Transverse colon (tissue), 4 donors: Measurements from ENCODE around the gene UBFD1. TPM values are rescaled to one million over a fixed set of nuclear protein-coding genes. Genes with fewer than 3 reads are reported as not detected.

Experiments
- DNase-seq: peaks from one replicate; pipeline ENCODE4 v3.0.0-alpha.2; 2019
- H3K27ac ChIP-seq, 4 donors: fragments of 200-600 bp; sonication (generic); 2 replicates each; pipeline ENCODE4 v1.5.1; 2016 to 2018; ENCODE audit warnings: inconsistent platforms in 4 of 4
- H3K27me3 ChIP-seq: fragments of 200-600 bp; sonication (generic); 2 replicates; pipeline ENCODE4 v1.5.1; 2017; ENCODE audit warnings: inconsistent platforms
- H3K36me3 ChIP-seq, 4 donors: fragments of 200-600 bp; sonication (generic); 2 replicates each; pipeline ENCODE4 v1.5.1; 2017 to 2019; ENCODE audit warnings: inconsistent platforms in 4 of 4
- H3K4me1 ChIP-seq, 4 donors: fragments of 200-600 bp; sonication (generic); 2 replicates each; pipeline ENCODE4 v1.5.1; 2017 to 2020; ENCODE audit warnings: inconsistent platforms in 4 of 4
- H3K4me3 ChIP-seq, 4 donors: fragments of 200-600 bp; sonication (generic); 1 replicate in 1 of 4; 2 replicates in 3 of 4; pipeline versions ENCODE4 v1.5.1 to v1.6.1; 2017 to 2019; ENCODE audit warnings: inconsistent platforms in 4 of 4
- H3K9me3 ChIP-seq, 2 donors: fragments of 200-600 bp; sonication (generic); 2 replicates each; pipeline ENCODE4 v1.5.1; 2017 to 2019; ENCODE audit warnings: inconsistent platforms in 2 of 2
- EP300 ChIP-seq: sonication (generic); formaldehyde crosslinking; IDR thresholded peaks from one replicate; pipeline ENCODE4 v1.6.1; 2017; ENCODE audit warnings: antibody characterized with exemption, low read depth
- POLR2A ChIP-seq: fragments of 450-650 bp; IDR thresholded peaks from one replicate; pipeline ENCODE4 v1.6.1; 2016; ENCODE audit warnings: antibody characterized with exemption, mild to moderate bottlenecking, moderate library complexity
- POLR2AphosphoS5 ChIP-seq, 3 donors: sonication (generic); formaldehyde crosslinking; IDR thresholded peaks; one replicate each; pipeline ENCODE4 v1.6.1; 2016; ENCODE audit warnings: antibody characterized with exemption in 3 of 3
- WGBS, 2 donors: methylation state at CpG; one replicate each; pipeline ENCODE4 v1.1.5; 2018; ENCODE audit warnings: low coverage in 1 of 2; 5-methylcytosine and 5-hydroxymethylcytosine counted together
- in situ Hi-C, 4 donors: fragments of 200-750 bp; cut with MboI; loops; one replicate each; pipeline versions ENCODE4 v1.15.0 to v1.15.1; 2017; ENCODE audit warnings: low sequenced_read_pairs in 3 of 4, low pct_ligation_motif_present in 1 of 4, low pct_unique_long_range_greater_than_20kb in 1 of 4
- intact Hi-C: fragments of 100-400 bp; cut with DNase I; formaldehyde crosslinking; loops from one replicate; pipeline ENCODE4 v1.15.1; 2023; ENCODE audit warnings: low total_unique reads
- total RNA-seq, 4 donors: library from RNA; depleted of rRNA; stranded (reverse); fragments of >200 nt; gene quantifications; one replicate each; pipeline ENCODE4 v1.1.0, GENCODE V29; 2016
- TF ChIP-seq, protein P1 (sequence below), 5 experiments: fragments of 200-600 bp in 3 of 5; fragments of 450-650 bp in 2 of 5; sonication (generic) in 3 of 5; IDR thresholded peaks; 1 replicate in 2 of 5; 2 replicates in 3 of 5; pipeline ENCODE4 v1.5.1; 2016 to 2017; ENCODE audit warnings: antibody characterized with exemption in 5 of 5, inconsistent platforms in 3 of 5, mild to moderate bottlenecking in 2 of 5, moderate library complexity in 1 of 5

UBFD1 gene
- total RNA-seq, 4 donors from 2014 or later: 34.3 to 186 (median 80.6) TPM

DNA sequence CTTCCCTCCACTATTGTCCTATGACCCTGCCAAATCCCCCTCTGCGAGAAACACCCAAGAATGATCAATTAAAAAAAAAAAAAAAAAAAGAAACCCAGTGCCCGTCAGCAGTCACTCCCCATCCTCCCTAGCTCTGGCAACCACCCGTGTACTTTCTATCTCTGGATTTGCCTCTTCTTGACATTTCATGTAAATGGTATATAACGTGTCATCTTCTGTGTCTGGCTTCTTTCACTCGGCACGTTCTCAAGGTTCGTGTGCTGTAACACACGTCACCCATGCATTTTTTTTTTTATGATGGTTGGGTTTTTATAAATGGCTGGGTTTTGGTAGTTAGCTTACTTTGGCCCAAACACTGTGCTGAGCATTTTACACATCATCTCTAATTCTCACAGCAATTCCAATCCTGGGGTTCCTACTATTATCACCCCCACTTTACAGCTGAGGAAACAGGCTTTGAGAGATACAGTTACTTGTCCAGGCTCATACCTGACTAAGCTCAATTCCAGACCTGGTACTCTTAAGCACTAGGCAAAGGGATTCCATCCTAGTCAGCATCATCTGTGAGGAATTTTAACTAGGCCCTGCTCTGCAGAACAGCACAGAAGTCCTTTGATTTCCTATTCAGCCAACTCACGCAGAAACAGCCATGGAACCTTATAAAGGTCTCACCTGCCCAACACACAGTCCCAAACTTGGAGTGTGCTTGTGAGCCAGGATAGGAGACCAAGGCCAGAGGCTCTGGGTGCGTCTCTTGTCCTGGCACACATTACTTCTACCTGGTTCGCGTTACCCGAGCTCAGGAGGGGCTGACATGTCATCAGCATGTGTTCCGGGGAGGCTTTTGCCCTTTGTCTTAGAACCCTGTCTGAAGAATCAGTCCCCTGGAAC, 26.9 kb downstream of the UBFD1 start:
- WGBS, 2 donors: 82 to 87% methylated on average over 4 to 14 of the region's 14 CpGs
- H3K9me3 ChIP-seq: no peaks in the 10 kb centered on the region
- intact Hi-C loops (no loop called here), in situ Hi-C loops (no loop called here)
- H3K27me3 ChIP-seq: no peaks in the 10 kb centered on the region
- no peak overlapping the region for H3K4me3 ChIP-seq
- H3K27ac ChIP-seq: peak overlapping the region in 2 of 4 donors; percentile 5 to 46
- TF ChIP-seq EP300 (no peak), POLR2AphosphoS5 (IDR thresholded peaks at IDR 0.05) (peak in 2 of 3 donors; percentile 42 to 54)
- TF ChIP-seq, protein P1, sequence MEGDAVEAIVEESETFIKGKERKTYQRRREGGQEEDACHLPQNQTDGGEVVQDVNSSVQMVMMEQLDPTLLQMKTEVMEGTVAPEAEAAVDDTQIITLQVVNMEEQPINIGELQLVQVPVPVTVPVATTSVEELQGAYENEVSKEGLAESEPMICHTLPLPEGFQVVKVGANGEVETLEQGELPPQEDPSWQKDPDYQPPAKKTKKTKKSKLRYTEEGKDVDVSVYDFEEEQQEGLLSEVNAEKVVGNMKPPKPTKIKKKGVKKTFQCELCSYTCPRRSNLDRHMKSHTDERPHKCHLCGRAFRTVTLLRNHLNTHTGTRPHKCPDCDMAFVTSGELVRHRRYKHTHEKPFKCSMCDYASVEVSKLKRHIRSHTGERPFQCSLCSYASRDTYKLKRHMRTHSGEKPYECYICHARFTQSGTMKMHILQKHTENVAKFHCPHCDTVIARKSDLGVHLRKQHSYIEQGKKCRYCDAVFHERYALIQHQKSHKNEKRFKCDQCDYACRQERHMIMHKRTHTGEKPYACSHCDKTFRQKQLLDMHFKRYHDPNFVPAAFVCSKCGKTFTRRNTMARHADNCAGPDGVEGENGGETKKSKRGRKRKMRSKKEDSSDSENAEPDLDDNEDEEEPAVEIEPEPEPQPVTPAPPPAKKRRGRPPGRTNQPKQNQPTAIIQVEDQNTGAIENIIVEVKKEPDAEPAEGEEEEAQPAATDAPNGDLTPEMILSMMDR (IDR thresholded peaks at IDR 0.05): no peak
- H3K4me1 ChIP-seq: no peaks in the 10 kb centered on the region
- peaks cover 0 to 42% (median 20%) of the 10 kb centered on the region in 4 donors for H3K36me3 ChIP-seq
- DNase-seq: no peak

DNA sequence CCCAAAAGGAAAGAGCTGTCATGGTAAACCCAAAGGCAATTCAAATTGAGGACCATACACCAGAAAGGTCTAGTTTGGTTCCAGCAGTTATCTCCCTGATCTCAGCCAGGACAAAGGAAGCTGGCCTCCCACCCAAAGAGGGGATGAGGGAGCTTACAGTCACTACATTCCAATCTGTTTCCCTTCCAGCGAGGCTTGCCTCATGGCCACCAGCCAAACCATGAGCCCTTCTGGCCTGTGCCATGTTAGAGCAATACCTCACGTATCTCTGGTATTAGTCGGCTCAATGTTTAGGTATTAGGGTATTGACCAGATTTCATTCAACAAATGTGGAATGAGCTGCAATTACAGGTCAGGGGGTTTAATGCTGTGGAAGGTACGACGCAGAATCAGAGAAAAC, 30.2 kb downstream of the UBFD1 start:
- Histone ChIP-seq H3K4me3 (no peak overlapping the region), H3K36me3 (peaks cover 0 to 30% (median 14%) of the 10 kb centered on the region in 4 donors), H3K27ac (no peak overlapping the region), H3K4me1 (no peaks in the 10 kb centered on the region), H3K27me3 (no peaks in the 10 kb centered on the region), H3K9me3 (no peaks in the 10 kb centered on the region)
- in situ Hi-C loops (no loop called here), intact Hi-C loops (no loop called here)
- no peak for TF ChIP-seq EP300
- TF ChIP-seq, protein P1 (IDR thresholded peaks at IDR 0.05): no peak
- TF ChIP-seq POLR2A: no peak
- no peak for TF ChIP-seq POLR2AphosphoS5 (IDR thresholded peaks at IDR 0.05)
- 80 to 91% methylated on average over 1 to 5 of the region's 5 CpGs for WGBS, 2 donors
- DNase-seq: no peak

DNA sequence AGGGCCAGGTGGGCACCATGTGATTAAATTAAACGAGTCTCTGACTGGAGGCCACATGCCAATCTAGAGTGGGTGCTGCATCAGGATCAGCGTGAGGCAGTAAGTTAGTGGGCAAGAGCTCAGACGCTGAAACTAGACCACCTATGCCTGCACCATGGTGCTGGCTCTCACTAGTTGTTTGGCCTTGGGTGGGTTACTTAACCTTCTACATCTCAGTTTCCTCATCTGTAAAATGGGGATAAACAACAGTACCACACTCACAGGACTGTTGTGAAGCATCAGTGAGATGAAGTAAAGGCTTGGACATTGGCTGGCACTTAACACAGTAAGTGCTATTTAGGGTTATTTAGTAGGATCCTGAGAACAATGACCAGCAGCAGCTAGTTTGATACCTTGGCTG, 32.7 kb downstream of the UBFD1 start:
- H3K9me3 ChIP-seq: no peaks in the 10 kb centered on the region
- no peaks in the 10 kb centered on the region for H3K27me3 ChIP-seq
- intact Hi-C loops (no loop called here), in situ Hi-C loops (no loop called here)
- no peak overlapping the region for H3K4me3 ChIP-seq
- H3K27ac ChIP-seq: no peak overlapping the region
- peaks cover 0 to 28% (median 9%) of the 10 kb centered on the region in 4 donors for H3K36me3 ChIP-seq
- H3K4me1 ChIP-seq: peaks cover 9 to 13% (median 11%) of the 10 kb centered on the region in 4 donors
- DNase-seq: no peak
- TF ChIP-seq POLR2A (no peak), EP300 (no peak), POLR2AphosphoS5 (IDR thresholded peaks at IDR 0.05) (no peak)
- TF ChIP-seq, protein P1 (IDR thresholded peaks at IDR 0.05): no peak
- WGBS, 2 donors: 82% methylated on average over 3 of the region's 3 CpGs; no CpG with 5 or more reads in 1 of the 2 donors

DNA sequence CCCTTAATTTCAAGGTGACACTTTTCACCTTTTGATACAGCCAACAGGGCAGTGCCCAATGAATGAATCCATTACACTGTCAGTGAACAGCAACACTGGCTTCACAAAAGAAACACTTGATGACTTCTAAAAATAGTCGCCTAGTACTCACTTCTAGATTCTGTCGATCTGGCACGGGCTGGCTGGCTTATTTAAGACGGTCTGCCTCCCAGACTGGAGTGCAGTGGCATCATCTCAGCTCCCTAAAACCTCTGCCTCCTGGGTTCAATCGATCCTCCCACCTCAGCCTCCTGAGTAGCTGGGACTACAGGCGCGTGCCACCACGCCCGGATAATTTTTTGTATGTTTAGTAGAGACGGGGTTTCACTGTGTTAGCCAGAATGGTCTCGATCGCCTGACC, 36.7 kb downstream of the UBFD1 start:
- peaks cover 12 to 22% (median 14%) of the 10 kb centered on the region in 4 donors for H3K4me1 ChIP-seq
- no peak overlapping the region for H3K27ac ChIP-seq
- in situ Hi-C loops: no loop called here
- H3K36me3 ChIP-seq: peaks cover 0 to 15% (median 6%) of the 10 kb centered on the region in 4 donors
- no peaks in the 10 kb centered on the region for H3K9me3 ChIP-seq
- no peaks in the 10 kb centered on the region for H3K27me3 ChIP-seq
- 93 to 100% methylated on average over 1 to 12 of the region's 12 CpGs for WGBS, 2 donors
- TF ChIP-seq POLR2AphosphoS5 (IDR thresholded peaks at IDR 0.05) (no peak), POLR2A (no peak), EP300 (no peak)
- TF ChIP-seq, protein P1 (IDR thresholded peaks at IDR 0.05): no peak
- DNase-seq: no peak
- intact Hi-C loops: no loop called here
- H3K4me3 ChIP-seq: no peak overlapping the region
